ENCODE results near the gene CFAP53. TPM values are rescaled to one million over a fixed set of nuclear protein-coding genes. Genes with fewer than 3 reads are reported as not detected.

CFAP53 gene
- total and polyA plus RNA-seq, 2 of the 4 experiments (the other 2 are of a cell fraction), result under 0.01 to 0.12 TPM

GRCh38 chr18:50199346-50199855, 66.9 kb downstream of the CFAP53 start:
- Histone ChIP-seq H3K23ac (ENCODE audit: low read depth, low read length) (no peak overlapping the region), H2AK5ac (ENCODE audit: low read depth, low read length) (no peak overlapping the region), H3K9ac (ENCODE audit: low read depth, low read length) (no peak overlapping the region), H3K4me3 (ENCODE audit: insufficient read depth, low read depth, low read length) (no peak overlapping the region), H3K27me3 (ENCODE audit: control insufficient read depth, insufficient read depth, low read length) (peaks cover 32% of the 10 kb centered on the region), H3K4me2 (ENCODE audit: low read depth, low read length) (no peak overlapping the region), H3K9me1 (ENCODE audit: insufficient read depth, low read length) (no peaks in the 10 kb centered on the region), H3K36me3 (ENCODE audit: control insufficient read depth, insufficient read depth, low read length) (no peaks in the 10 kb centered on the region), H3K4ac (ENCODE audit: low read depth, low read length) (no peak overlapping the region), H3K18ac (ENCODE audit: low read depth, low read length) (no peak overlapping the region), H2BK20ac (ENCODE audit: low read depth, low read length) (no peak overlapping the region), H2BK5ac (ENCODE audit: low read depth, low read length, poor library complexity, severe bottlenecking) (no peak overlapping the region), H2BK120ac (ENCODE audit: low read depth, low read length) (no peak overlapping the region), H3K56ac (ENCODE audit: extremely low read depth, insufficient read depth, low read length) (no peak overlapping the region), H4K91ac (ENCODE audit: insufficient read depth, low read depth, low read length) (no peak overlapping the region), H3K9me3 (ENCODE audit: control insufficient read depth, insufficient read depth, low read length) (no peaks in the 10 kb centered on the region), H3K27ac (ENCODE audit: insufficient read depth, low read length) (no peak overlapping the region), H4K8ac (ENCODE audit: low read depth in 2 of 2, low read length in 2 of 2) (no peak overlapping the region), H3K4me1 (ENCODE audit: control insufficient read depth, insufficient read depth, low read length) (no peaks in the 10 kb centered on the region; the same call in 1 of the 2 replicates), H2BK15ac (ENCODE audit: low read depth, low read length) (no peak overlapping the region), H2AK9ac (replicated peaks; ENCODE audit: low read depth, low read length, poor library complexity) (no peak overlapping the region), H2AFZ (replicated peaks; ENCODE audit: low read length, poor library complexity) (no peak overlapping the region), H4K20me1 (ENCODE audit: insufficient read depth, low read length) (no peaks in the 10 kb centered on the region), H4K5ac (ENCODE audit: low read depth, low read length) (no peak overlapping the region), H3K14ac (replicated peaks; ENCODE audit: low read depth, low read length) (no peak overlapping the region), H3K79me1 (ENCODE audit: low read depth in 1 of 2, low read length in 2 of 2) (no peaks in the 10 kb centered on the region)
- intact Hi-C loops (cut with micrococcal nuclease), result no loop called here
- CTCF ChIA-PET, result no interaction called here
- POLR2A ChIA-PET (ENCODE audit: unreplicated experiment), result no interaction called here
- in situ Hi-C loops (cut with MboI; ENCODE audit: low sequenced_read_pairs), result loop anchor here (25.0 kb wide), 1 partner anchor 687 kb away; no protein-coding TSS in a partner anchor
- TF ChIP-seq FOS (IDR thresholded peaks at IDR 0.05; ENCODE audit: low read depth, low read length) (no peak), SMC3 (IDR thresholded peaks at IDR 0.05; ENCODE audit: low read depth, low read length) (no peak), POLR2A (IDR thresholded peaks at IDR 0.05; ENCODE audit: low read depth, low read length) (no peak), BHLHE40 (IDR thresholded peaks at IDR 0.05; ENCODE audit: low read depth, low read length) (no peak), CEBPB (IDR thresholded peaks at IDR 0.05; ENCODE audit: low read depth, low read length) (no peak), NFE2L2 (IDR thresholded peaks at IDR 0.05; ENCODE audit: low read depth, low read length) (no peak), CHD1 (IDR thresholded peaks at IDR 0.05; ENCODE audit: low read depth, low read length) (no peak)
- TF ChIP-seq, protein P1, sequence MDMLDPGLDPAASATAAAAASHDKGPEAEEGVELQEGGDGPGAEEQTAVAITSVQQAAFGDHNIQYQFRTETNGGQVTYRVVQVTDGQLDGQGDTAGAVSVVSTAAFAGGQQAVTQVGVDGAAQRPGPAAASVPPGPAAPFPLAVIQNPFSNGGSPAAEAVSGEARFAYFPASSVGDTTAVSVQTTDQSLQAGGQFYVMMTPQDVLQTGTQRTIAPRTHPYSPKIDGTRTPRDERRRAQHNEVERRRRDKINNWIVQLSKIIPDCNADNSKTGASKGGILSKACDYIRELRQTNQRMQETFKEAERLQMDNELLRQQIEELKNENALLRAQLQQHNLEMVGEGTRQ (IDR thresholded peaks at IDR 0.05; ENCODE audit: low read depth, low read length), result no peak
- TF ChIP-seq, protein P2, sequence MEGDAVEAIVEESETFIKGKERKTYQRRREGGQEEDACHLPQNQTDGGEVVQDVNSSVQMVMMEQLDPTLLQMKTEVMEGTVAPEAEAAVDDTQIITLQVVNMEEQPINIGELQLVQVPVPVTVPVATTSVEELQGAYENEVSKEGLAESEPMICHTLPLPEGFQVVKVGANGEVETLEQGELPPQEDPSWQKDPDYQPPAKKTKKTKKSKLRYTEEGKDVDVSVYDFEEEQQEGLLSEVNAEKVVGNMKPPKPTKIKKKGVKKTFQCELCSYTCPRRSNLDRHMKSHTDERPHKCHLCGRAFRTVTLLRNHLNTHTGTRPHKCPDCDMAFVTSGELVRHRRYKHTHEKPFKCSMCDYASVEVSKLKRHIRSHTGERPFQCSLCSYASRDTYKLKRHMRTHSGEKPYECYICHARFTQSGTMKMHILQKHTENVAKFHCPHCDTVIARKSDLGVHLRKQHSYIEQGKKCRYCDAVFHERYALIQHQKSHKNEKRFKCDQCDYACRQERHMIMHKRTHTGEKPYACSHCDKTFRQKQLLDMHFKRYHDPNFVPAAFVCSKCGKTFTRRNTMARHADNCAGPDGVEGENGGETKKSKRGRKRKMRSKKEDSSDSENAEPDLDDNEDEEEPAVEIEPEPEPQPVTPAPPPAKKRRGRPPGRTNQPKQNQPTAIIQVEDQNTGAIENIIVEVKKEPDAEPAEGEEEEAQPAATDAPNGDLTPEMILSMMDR (conservative IDR thresholded peaks at IDR 0.05; ENCODE audit: low read depth, low read length), result no peak
- no peak for ATAC-seq (ENCODE audit: low read depth)
- DNase-seq, result no peak
- no CpG with 5 or more reads among the region's 5 CpGs for WGBS, 2 experiments (ENCODE audit: extremely low coverage in 2 of 2, insufficient read length in 1 of 2)
- dilution Hi-C loops (cut with HindIII; ENCODE audit: low sequenced_read_pairs, unreplicated experiment), result no loop called here
- no TSS peak for BruUV-seq (replicated peaks)
